GM12872 (cell line): ENCODE measurements around the gene NT5C2.

Experiments used
- TF ChIP-seq, protein P1 (sequence below): IDR thresholded peaks from 3 replicates; pipeline ENCODE4 v1.5.1; 2011; ENCODE audit warnings: low read depth, mild to moderate bottlenecking, low read length, moderate library complexity; ENCODE audit not compliant: insufficient read depth

The NT5C2 gene

DNA sequence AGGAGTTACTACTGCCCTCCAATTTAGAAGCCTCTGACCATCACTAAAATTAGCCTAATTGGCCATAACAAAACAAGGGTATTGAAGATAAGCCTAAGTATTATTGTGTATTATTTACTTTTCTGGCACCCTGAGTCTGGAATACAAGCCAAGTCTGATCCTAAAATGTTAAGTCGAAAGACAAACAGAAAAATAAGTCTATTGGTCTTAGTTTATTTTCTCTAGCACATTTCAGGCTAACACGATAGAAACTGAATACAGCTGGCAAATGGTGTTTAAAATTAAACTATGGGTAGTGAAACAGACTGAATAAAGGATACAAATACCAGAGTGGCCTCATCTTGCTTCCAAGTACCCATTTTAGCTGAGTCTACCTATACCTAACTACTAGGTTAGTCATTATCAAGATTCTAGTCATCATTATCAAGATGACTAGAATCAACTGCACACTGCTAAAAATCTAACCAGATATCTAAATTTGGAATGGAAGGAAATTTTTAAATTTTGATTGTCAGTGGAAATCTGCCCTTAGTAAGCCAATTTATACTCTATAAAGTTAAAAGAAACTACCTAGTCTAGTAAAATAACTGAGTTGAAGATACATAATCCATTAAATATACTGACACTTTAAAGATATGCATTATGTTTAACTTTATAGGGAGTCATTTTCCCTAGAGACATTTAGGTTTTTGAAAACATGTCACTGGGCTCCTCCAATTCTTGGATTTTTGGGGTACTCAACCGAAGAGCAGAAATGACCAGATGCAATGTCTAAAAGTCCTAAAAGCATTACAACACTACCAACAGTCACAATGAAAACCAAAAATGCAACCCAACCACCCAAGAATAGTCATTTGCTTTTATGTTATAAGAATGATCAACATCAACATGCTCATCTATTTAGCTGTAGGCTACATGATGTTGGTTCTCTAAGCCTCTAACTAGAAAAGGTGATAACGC, 80.9 kb downstream of the NT5C2 start:
- TF ChIP-seq, protein P1, sequence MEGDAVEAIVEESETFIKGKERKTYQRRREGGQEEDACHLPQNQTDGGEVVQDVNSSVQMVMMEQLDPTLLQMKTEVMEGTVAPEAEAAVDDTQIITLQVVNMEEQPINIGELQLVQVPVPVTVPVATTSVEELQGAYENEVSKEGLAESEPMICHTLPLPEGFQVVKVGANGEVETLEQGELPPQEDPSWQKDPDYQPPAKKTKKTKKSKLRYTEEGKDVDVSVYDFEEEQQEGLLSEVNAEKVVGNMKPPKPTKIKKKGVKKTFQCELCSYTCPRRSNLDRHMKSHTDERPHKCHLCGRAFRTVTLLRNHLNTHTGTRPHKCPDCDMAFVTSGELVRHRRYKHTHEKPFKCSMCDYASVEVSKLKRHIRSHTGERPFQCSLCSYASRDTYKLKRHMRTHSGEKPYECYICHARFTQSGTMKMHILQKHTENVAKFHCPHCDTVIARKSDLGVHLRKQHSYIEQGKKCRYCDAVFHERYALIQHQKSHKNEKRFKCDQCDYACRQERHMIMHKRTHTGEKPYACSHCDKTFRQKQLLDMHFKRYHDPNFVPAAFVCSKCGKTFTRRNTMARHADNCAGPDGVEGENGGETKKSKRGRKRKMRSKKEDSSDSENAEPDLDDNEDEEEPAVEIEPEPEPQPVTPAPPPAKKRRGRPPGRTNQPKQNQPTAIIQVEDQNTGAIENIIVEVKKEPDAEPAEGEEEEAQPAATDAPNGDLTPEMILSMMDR: no peak

GRCh38 chr10:103111031-103111917, 81.8 kb downstream of the NT5C2 start:
- TF ChIP-seq, protein P1: no peak

GRCh38 chr10:103110407-103110806, 82.7 kb downstream of the NT5C2 start:
- TF ChIP-seq, protein P1: no peak

DNA sequence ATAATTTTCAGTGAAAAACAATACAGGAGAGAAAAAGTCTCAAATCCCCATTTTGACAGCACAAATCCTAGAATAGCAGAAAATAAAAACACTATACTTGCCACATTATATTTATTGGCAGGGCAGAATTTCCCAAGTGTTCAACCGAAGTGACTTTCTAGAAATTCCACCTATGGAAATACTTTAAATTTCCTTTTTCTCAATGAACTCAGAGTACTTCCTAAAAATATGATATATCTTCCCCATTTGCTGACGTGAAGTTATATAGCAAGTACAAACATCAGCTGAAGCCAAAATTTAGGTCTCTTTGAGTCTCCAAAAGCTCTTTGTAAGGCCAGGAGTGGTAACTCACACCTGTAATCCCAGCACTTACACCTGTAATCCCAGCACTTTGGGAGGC, 83.3 kb downstream of the NT5C2 start:
- TF ChIP-seq, protein P1: no peak

- TF ChIP-seq, protein P1: no peak
Measured at GRCh38 chr10:103106539-103106938, 86.5 kb downstream of the NT5C2 start.

- TF ChIP-seq, protein P1: no peak
Measured at GRCh38 chr10:103105462-103105861, 87.6 kb downstream of the NT5C2 start.

DNA sequence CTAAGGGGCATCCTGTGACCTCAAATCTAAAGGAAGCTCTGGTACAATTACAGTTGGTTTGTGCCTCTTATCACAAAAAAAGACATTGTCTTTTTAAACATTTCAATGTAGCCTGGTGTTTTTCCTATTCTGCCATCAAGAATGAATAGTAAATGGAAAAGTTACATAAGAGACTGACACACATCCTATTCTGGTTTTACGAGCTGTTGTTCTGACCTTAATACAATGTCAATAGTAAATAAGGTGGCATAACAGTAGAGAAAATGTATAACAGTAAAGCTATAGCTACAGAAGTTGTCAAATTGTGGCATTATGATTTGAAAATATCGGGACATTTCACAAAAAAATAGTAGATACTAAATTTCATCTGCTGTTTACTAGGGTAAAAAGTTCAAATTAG, 88.4 kb downstream of the NT5C2 start:
- TF ChIP-seq, protein P1: no peak
